HG03442 (cell line): ENCODE results near the gene GRID2IP.
"Not testable (repeated sequence)": the region's sequence is repeated elsewhere in the genome, so short reads cannot be mapped to it uniquely, and the experiment has no call there.

ENCODE experiments used
- ATAC-seq: cut with Tn5 transposase; IDR thresholded peaks from one replicate; pipeline ENCODE4 v1.9.1; 2021; ENCODE audit warnings: mild to moderate bottlenecking, moderate library complexity; ENCODE audit not compliant: unreplicated experiment

The GRID2IP gene

GRCh38 chr7:6551016-6551511 lies at the start of gene GRID2IP:
Gene GRID2IP (minus strand): TSS chr7:6551461. CDS start chr7:6551436, 25 bp downstream.
- ATAC-seq, result no peak

- no peak for ATAC-seq
Observed at GRCh38 chr7:6600093-6600492, 48.8 kb upstream of the GRID2IP start.

- ATAC-seq, result no peak
Observed at GRCh38 chr7:6590645-6591110, 39.4 kb upstream of the GRID2IP start.

GRCh38 chr7:6589829-6590644 lies 38.8 kb upstream of the GRID2IP start, which contains the start of gene INTS15:
Gene INTS15 (plus strand): TSS chr7:6590021. CDS start chr7:6590284, 263 bp downstream.
- peak; percentile 81 for ATAC-seq

GRCh38 chr7:6589151-6589828 lies 38.0 kb upstream of the GRID2IP start:
- no peak for ATAC-seq

GRCh38 chr7:6588566-6588965 lies 37.3 kb upstream of the GRID2IP start:
- no peak for ATAC-seq

- not testable (repeated sequence) for ATAC-seq
Observed at GRCh38 chr7:6585746-6586432, 34.6 kb upstream of the GRID2IP start.

- ATAC-seq, result no peak
Observed at GRCh38 chr7:6579446-6579845, 28.2 kb upstream of the GRID2IP start.

GRCh38 chr7:6578114-6579084 lies 27.1 kb upstream of the GRID2IP start:
- no peak for ATAC-seq

GRCh38 chr7:6577369-6578113 lies 26.3 kb upstream of the GRID2IP start, which contains the start of gene ZDHHC4:
Gene ZDHHC4 (plus strand): TSS chr7:6577454. CDS start chr7:6580562, 3,108 bp downstream.
- ATAC-seq, result peak; percentile 92

GRCh38 chr7:6576867-6577368 lies 25.7 kb upstream of the GRID2IP start:
- not testable (repeated sequence) for ATAC-seq

GRCh38 chr7:6576024-6576866 lies 25.0 kb upstream of the GRID2IP start:
- ATAC-seq, result no peak

GRCh38 chr7:6575281-6576023 lies 24.2 kb upstream of the GRID2IP start:
- ATAC-seq, result no peak

- peak; percentile 66 for ATAC-seq
Observed at GRCh38 chr7:6571160-6571779, 20.0 kb upstream of the GRID2IP start.

GRCh38 chr7:6567886-6568285 lies 16.6 kb upstream of the GRID2IP start:
- ATAC-seq, result no peak

- ATAC-seq, result no peak
Observed at GRCh38 chr7:6565655-6566054, 14.4 kb upstream of the GRID2IP start.
